Raji (cell line): ENCODE measurements around the gene RGS6.

Experiments
- POLR2A ChIP-seq: IDR thresholded peaks from 2 replicates; pipeline ENCODE4 v1.6.1; 2011; ENCODE audit warnings: low read depth, low read length, control low read depth; ENCODE audit not compliant: insufficient read depth

Gene RGS6

GRCh38 chr14:72433511-72433910 lies 501.3 kb downstream of the RGS6 start:
- no peak for TF ChIP-seq POLR2A

GRCh38 chr14:72434856-72435255 lies 502.6 kb downstream of the RGS6 start:
- no peak for TF ChIP-seq POLR2A

- no peak for TF ChIP-seq POLR2A
Observed at GRCh38 chr14:72439707-72440106, 507.5 kb downstream of the RGS6 start.

GRCh38 chr14:72443256-72443655 lies 511.0 kb downstream of the RGS6 start:
- no peak for TF ChIP-seq POLR2A

- TF ChIP-seq POLR2A = no peak
Observed at GRCh38 chr14:72443991-72444441, 511.8 kb downstream of the RGS6 start.

GRCh38 chr14:72444701-72445100 lies 512.5 kb downstream of the RGS6 start:
- TF ChIP-seq POLR2A = no peak

- no peak for TF ChIP-seq POLR2A
Observed at GRCh38 chr14:72448212-72448611, 516.0 kb downstream of the RGS6 start.

- TF ChIP-seq POLR2A = no peak
Observed at GRCh38 chr14:72450473-72451044, 518.3 kb downstream of the RGS6 start.

- no peak for TF ChIP-seq POLR2A
Observed at GRCh38 chr14:72451054-72451972, 519.1 kb downstream of the RGS6 start.

- no peak for TF ChIP-seq POLR2A
Observed at GRCh38 chr14:72452774-72453173, 520.5 kb downstream of the RGS6 start.

GRCh38 chr14:72454388-72455160 lies 522.3 kb downstream of the RGS6 start:
- no peak for TF ChIP-seq POLR2A

GRCh38 chr14:72457641-72458040 lies 525.4 kb downstream of the RGS6 start:
- no peak for TF ChIP-seq POLR2A

GRCh38 chr14:72462056-72462455 lies 529.8 kb downstream of the RGS6 start:
- TF ChIP-seq POLR2A = no peak

GRCh38 chr14:72463291-72463866 lies 531.1 kb downstream of the RGS6 start:
- no peak for TF ChIP-seq POLR2A

GRCh38 chr14:72464226-72464625 lies 532.0 kb downstream of the RGS6 start:
- no peak for TF ChIP-seq POLR2A
